MCF 10A (cell line): ENCODE results near the gene FABP1. TPM values are rescaled to one million over a fixed set of nuclear protein-coding genes. Genes with fewer than 3 reads are reported as not detected.

Experiments used
- BruUV-seq: library from RNA; stranded (reverse); fragments of 400-500 nt; replicated peaks from 2 replicates; lab custom pipeline; 2021; lab: Mats Ljungman, UMichigan
- CTCF ChIA-PET: fragments of 300-600 bp; sonication (Branson Sonifier 250); formaldehyde crosslinking; extraction: SDS; loops from one replicate; lab custom pipeline; 2021; ENCODE audit warnings: antibody characterized with exemption, inconsistent platforms; lab: Yijun Ruan, JAX
- POLR2A ChIA-PET: fragments of 300-600, 350-650 bp; sonication (Branson Sonifier 250); formaldehyde crosslinking; extraction: SDS; loops from one replicate; lab custom pipeline; 2020; ENCODE audit warnings: antibody characterized with exemption, inconsistent platforms; lab: Yijun Ruan, JAX
- DNase-seq: peaks from one replicate; pipeline ENCODE4 v3.0.0-alpha.2; 2018; ENCODE audit not compliant: unreplicated experiment
- H3K27ac Mint-ChIP-seq: one replicate; pipeline ENCODE4 v1.8.0; 2022; ENCODE audit warnings: mild to moderate bottlenecking, low read depth, mixed read lengths; ENCODE audit not compliant: unreplicated experiment
- H3K27me3 Mint-ChIP-seq: one replicate; pipeline ENCODE4 v1.8.0; 2022; ENCODE audit warnings: mixed read lengths; ENCODE audit not compliant: insufficient read depth, unreplicated experiment
- H3K36me3 Mint-ChIP-seq: one replicate; pipeline ENCODE4 v1.8.0; 2022; ENCODE audit warnings: mild to moderate bottlenecking, moderate library complexity, mixed read lengths; ENCODE audit not compliant: insufficient read depth, unreplicated experiment
- H3K4me1 Mint-ChIP-seq: one replicate; pipeline ENCODE4 v1.8.0; 2022; ENCODE audit warnings: mixed read lengths; ENCODE audit not compliant: insufficient read depth, unreplicated experiment
- H3K4me3 Mint-ChIP-seq: one replicate; pipeline ENCODE4 v1.8.0; 2022; ENCODE audit warnings: mild to moderate bottlenecking, moderate library complexity, mixed read lengths; ENCODE audit not compliant: unreplicated experiment
- H3K9me3 Mint-ChIP-seq: one replicate; pipeline ENCODE4 v1.8.0; 2022; ENCODE audit warnings: mixed read lengths; ENCODE audit not compliant: unreplicated experiment
- intact Hi-C: fragments of 100-400 bp; cut with micrococcal nuclease; formaldehyde crosslinking; loops from 2 replicates; pipeline ENCODE4 v1.14.1; 2022
- total RNA-seq: library from RNA; stranded (reverse); gene quantifications from 2 replicates; pipeline ENCODE4 v1.2.3, GENCODE V29; 2022
- TF ChIP-seq, protein P1 (sequence below): fragments of 200-600 bp; IDR thresholded peaks from one replicate; pipeline ENCODE4 v1.8.0; 2022; ENCODE audit warnings: antibody characterized with exemption, mild to moderate bottlenecking; ENCODE audit not compliant: unreplicated experiment

Gene FABP1
- total RNA-seq, 1 experiment from 2014 or later, result not detected

DNA sequence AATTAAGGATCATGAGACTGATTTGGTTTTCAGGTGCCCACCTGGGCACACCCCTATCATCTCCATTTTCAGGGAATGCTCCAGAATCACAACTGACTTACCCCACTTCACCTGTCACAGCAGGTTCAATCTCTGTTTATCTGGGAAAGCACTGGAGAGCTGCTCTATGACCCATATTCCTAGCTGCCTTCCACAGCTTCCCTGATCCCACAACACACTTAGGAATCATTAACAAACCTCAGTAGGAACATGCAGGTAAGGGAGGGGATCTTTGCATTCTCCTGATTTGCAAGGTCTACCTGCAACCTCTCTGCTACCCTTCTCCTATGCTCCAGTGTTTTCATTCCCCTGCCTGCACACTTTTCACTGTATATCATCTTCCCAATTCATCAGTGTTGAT is 18.7 kb upstream of the FABP1 start:
- intact Hi-C loops, result no loop called here
- Mint-ChIP-seq H3K27ac (no peak overlapping the region), H3K4me1 (no peaks in the 10 kb centered on the region), H3K36me3 (no peaks in the 10 kb centered on the region), H3K27me3 (peaks cover 27% of the 10 kb centered on the region), H3K9me3 (peaks cover 11% of the 10 kb centered on the region), H3K4me3 (no peak overlapping the region)
- BruUV-seq, result no TSS peak
- ChIA-PET POLR2A (no interaction called here), CTCF (interaction anchor here (0.7 to 2.6 kb wide), 4 partner anchors 11 to 86 kb away, joined by 3 to 18 read pairs (median 4); no protein-coding TSS in a partner anchor)
- DNase-seq, result no peak
- TF ChIP-seq, protein P1, sequence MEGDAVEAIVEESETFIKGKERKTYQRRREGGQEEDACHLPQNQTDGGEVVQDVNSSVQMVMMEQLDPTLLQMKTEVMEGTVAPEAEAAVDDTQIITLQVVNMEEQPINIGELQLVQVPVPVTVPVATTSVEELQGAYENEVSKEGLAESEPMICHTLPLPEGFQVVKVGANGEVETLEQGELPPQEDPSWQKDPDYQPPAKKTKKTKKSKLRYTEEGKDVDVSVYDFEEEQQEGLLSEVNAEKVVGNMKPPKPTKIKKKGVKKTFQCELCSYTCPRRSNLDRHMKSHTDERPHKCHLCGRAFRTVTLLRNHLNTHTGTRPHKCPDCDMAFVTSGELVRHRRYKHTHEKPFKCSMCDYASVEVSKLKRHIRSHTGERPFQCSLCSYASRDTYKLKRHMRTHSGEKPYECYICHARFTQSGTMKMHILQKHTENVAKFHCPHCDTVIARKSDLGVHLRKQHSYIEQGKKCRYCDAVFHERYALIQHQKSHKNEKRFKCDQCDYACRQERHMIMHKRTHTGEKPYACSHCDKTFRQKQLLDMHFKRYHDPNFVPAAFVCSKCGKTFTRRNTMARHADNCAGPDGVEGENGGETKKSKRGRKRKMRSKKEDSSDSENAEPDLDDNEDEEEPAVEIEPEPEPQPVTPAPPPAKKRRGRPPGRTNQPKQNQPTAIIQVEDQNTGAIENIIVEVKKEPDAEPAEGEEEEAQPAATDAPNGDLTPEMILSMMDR, result no peak

DNA sequence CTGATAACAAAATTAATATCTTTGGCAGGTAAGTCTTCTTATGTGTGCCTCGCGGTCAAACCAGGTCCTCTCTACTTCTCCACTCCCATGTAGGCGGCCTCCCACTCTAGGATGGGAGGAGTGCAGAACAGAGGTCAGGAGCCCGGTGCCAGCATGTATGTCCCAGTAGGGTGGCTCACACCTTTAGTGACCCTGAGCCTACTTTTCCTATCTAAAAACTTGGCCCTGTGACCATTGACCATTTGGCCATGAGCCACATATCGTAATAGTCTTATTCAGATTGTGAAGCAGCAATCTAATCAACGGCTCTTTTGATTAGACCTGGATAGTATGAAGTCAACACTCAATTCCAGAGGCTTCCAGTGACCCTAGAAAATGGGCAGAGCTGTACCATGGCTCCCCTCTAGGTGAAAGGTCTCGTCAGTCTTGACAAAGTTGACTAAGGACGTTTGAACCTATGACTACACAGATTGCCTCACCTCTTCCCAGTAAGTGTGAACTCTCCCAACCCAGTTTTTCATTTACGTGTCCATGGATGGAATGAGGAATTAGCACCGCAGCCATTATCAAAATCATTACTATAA is 17.1 kb upstream of the FABP1 start:
- DNase-seq, result no peak
- BruUV-seq, result no TSS peak
- Mint-ChIP-seq H3K4me3 (no peak overlapping the region), H3K9me3 (peaks cover 11% of the 10 kb centered on the region), H3K27me3 (peaks cover 43% of the 10 kb centered on the region), H3K27ac (no peak overlapping the region), H3K36me3 (no peaks in the 10 kb centered on the region), H3K4me1 (no peaks in the 10 kb centered on the region)
- TF ChIP-seq, protein P1, result no peak
- intact Hi-C loops, result no loop called here
- CTCF ChIA-PET, result interaction anchor here (0.9 to 2.6 kb wide), 2 partner anchors 47 to 85 kb away, joined by 3 to 18 read pairs; no protein-coding TSS in a partner anchor
- POLR2A ChIA-PET, result no interaction called here

DNA sequence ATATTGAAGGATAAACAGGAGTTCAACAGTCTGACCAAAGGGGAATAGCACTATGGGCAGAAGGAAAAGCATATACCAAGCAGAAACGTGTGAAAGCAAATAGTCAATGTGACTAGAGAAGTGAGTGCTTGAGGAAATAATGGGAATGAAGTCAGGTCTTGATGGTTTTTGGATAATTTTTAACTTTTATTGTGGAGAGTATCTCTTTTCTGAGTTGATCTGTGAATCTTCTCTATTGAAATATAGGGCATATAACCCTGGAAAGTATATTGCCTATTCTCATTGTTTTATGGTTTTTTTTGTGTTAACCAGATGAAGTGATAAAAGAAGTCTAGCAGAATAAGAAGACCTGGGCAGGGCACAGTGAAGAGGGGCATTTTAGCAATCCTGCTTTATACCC is 16.4 kb upstream of the FABP1 start:
- intact Hi-C loops, result no loop called here
- Mint-ChIP-seq H3K27ac (no peak overlapping the region), H3K4me1 (no peaks in the 10 kb centered on the region), H3K36me3 (no peaks in the 10 kb centered on the region), H3K4me3 (no peak overlapping the region), H3K27me3 (peaks cover 50% of the 10 kb centered on the region), H3K9me3 (peaks cover 7% of the 10 kb centered on the region)
- BruUV-seq, result no TSS peak
- ChIA-PET POLR2A (no interaction called here), CTCF (interaction anchor here (0.6 kb wide), 1 partner anchor 401 kb away, joined by 3 read pairs; no protein-coding TSS in a partner anchor)
- no peak for DNase-seq
- TF ChIP-seq, protein P1, result no peak

DNA sequence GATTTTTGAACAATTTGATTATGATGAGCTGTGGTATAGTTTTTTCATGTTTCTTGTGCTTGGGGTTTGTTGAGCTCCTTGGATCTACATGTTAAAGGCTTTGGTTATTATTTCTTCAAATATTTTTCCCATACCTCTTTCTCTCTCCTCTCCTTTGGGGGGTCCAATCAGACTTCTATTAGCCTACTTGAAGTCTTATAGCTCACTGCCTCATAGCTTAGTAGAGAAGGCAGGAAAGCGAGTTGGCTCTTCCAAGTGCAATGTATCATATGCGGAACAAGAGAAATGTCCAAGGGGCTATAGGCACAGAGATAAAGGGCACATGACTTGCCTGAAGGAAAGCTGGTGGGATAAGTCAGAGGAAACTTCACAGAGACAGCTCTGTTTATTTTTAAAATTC is 14.1 kb upstream of the FABP1 start:
- TF ChIP-seq, protein P1, result no peak

More for the DNA sequence above, 14.1 kb upstream of the FABP1 start:
- Mint-ChIP-seq H3K4me3 (no peak overlapping the region), H3K27me3 (peaks cover 57% of the 10 kb centered on the region), H3K4me1 (no peaks in the 10 kb centered on the region), H3K9me3 (no peaks in the 10 kb centered on the region), H3K27ac (no peak overlapping the region), H3K36me3 (no peaks in the 10 kb centered on the region)
- no TSS peak for BruUV-seq
- intact Hi-C loops, result no loop called here
- POLR2A ChIA-PET, result interaction anchor here (0.7 kb wide), 1 partner anchor 527 kb away, joined by 4 read pairs; no protein-coding TSS in a partner anchor
- CTCF ChIA-PET, result interaction anchor here (0.6 to 1.4 kb wide), 7 partner anchors 12 to 230 kb away, joined by 3 to 13 read pairs (median 3); no protein-coding TSS in a partner anchor
- no peak for DNase-seq
